GM21447 (cell line): ENCODE data around the gene CIB2.
"Not testable (repeated sequence)": the region's sequence is repeated elsewhere in the genome, so short reads cannot be mapped to it uniquely, and the experiment has no call there.

ENCODE experiments used
- ATAC-seq: cut with Tn5 transposase; IDR thresholded peaks from one replicate; pipeline ENCODE4 v1.9.1; 2021; ENCODE audit not compliant: unreplicated experiment

Gene CIB2

GRCh38 chr15:78131295-78132061 lies at the start of gene CIB2:
Gene CIB2 (minus strand): TSS chr15:78131445. CDS start chr15:78131215, 230 bp downstream.
- ATAC-seq = peak; percentile 67

GRCh38 chr15:78179906-78180305 lies 48.7 kb upstream of the CIB2 start:
- no peak for ATAC-seq

- ATAC-seq = no peak
Observed at GRCh38 chr15:78179286-78179840, 48.1 kb upstream of the CIB2 start.

- no peak for ATAC-seq
Observed at GRCh38 chr15:78178064-78178463, 46.8 kb upstream of the CIB2 start.

GRCh38 chr15:78177447-78177873 lies 46.2 kb upstream of the CIB2 start:
- no peak for ATAC-seq

GRCh38 chr15:78175330-78175729 lies 44.1 kb upstream of the CIB2 start:
- no peak for ATAC-seq

- ATAC-seq = no peak
Observed at GRCh38 chr15:78174401-78174800, 43.2 kb upstream of the CIB2 start.

- ATAC-seq = no peak
Observed at GRCh38 chr15:78171864-78172472, 40.7 kb upstream of the CIB2 start.

- peak; percentile 69 for ATAC-seq
Observed at GRCh38 chr15:78170848-78171773, 39.9 kb upstream of the CIB2 start.

GRCh38 chr15:78168608-78169007 lies 37.4 kb upstream of the CIB2 start:
- no peak for ATAC-seq

GRCh38 chr15:78167227-78167888 lies 36.1 kb upstream of the CIB2 start:
- peak; percentile 68 for ATAC-seq

GRCh38 chr15:78164010-78164409 lies 32.8 kb upstream of the CIB2 start:
- no peak for ATAC-seq

GRCh38 chr15:78162038-78162437 lies 30.8 kb upstream of the CIB2 start:
- ATAC-seq = no peak

- no peak for ATAC-seq
Observed at GRCh38 chr15:78159395-78159794, 28.1 kb upstream of the CIB2 start.

GRCh38 chr15:78157203-78157602 lies 26.0 kb upstream of the CIB2 start:
- ATAC-seq = no peak

- no peak for ATAC-seq
Observed at GRCh38 chr15:78156653-78157052, 25.4 kb upstream of the CIB2 start.

GRCh38 chr15:78155355-78155939 lies 24.2 kb upstream of the CIB2 start:
- ATAC-seq = no peak

- no peak for ATAC-seq
Observed at GRCh38 chr15:78154955-78155354, 23.7 kb upstream of the CIB2 start.

GRCh38 chr15:78151075-78151474 lies 19.8 kb upstream of the CIB2 start:
- not testable (repeated sequence) for ATAC-seq
